Uterus (tissue), 4 donors: ENCODE data around the gene METTL1. TPM values are rescaled to one million over a fixed set of nuclear protein-coding genes. Genes with fewer than 3 reads are reported as not detected.
A peak's percentile ranks its signal among the peaks of the same experiment; 100 is the strongest.

Source experiments
- DNase-seq, 2 donors: peaks; one replicate each; pipeline ENCODE4 v3.0.0-alpha.2; 2019 to 2020
- H3K27ac ChIP-seq, 2 donors: fragments of 200-600 bp; sonication (generic); 1 replicate in 1 of 2; 2 replicates in 1 of 2; pipeline ENCODE4 v1.5.1; 2016 to 2018
- H3K27me3 ChIP-seq, 2 donors: fragments of 200-600 bp; sonication (generic); one replicate each; pipeline ENCODE4 v1.5.1; 2018 to 2019; ENCODE audit warnings: control low read depth in 1 of 2
- H3K36me3 ChIP-seq, 2 donors: fragments of 200-600 bp; sonication (generic); one replicate each; pipeline ENCODE4 v1.5.1; 2019; ENCODE audit warnings: control low read depth in 1 of 2
- H3K4me1 ChIP-seq, 2 donors: fragments of 200-600 bp; sonication (generic); one replicate each; pipeline ENCODE4 v1.5.1; 2018 to 2019; ENCODE audit warnings: control low read depth in 1 of 2
- H3K4me3 ChIP-seq, 2 donors: fragments of 200-600 bp; sonication (generic); 1 replicate in 1 of 2; 2 replicates in 1 of 2; pipeline ENCODE4 v1.5.1; 2018 to 2019; ENCODE audit warnings: mild to moderate bottlenecking in 1 of 2
- H3K9me3 ChIP-seq, 2 donors: fragments of 200-600 bp; sonication (generic); one replicate each; pipeline ENCODE4 v1.5.1; 2019; ENCODE audit warnings: control low read depth in 1 of 2
- CTCF ChIP-seq, 4 experiments: fragments of 200-600 bp in 2 of 4; fragments of 450-650 bp in 2 of 4; sonication (generic) in 2 of 4; IDR thresholded peaks; one replicate each; pipeline ENCODE4 v1.5.1; 2016 to 2019; ENCODE audit warnings: antibody characterized with exemption in 4 of 4, mild to moderate bottlenecking in 2 of 4, moderate library complexity in 1 of 4
- POLR2A ChIP-seq, 2 donors: fragments of 450-650 bp; IDR thresholded peaks; one replicate each; pipeline ENCODE4 v1.6.1; 2016; ENCODE audit warnings: antibody characterized with exemption in 2 of 2, mild to moderate bottlenecking in 1 of 2, moderate library complexity in 1 of 2
- intact Hi-C: fragments of 100-400 bp; cut with DNase I; formaldehyde crosslinking; loops from one replicate; pipeline ENCODE4 v1.15.1; 2023; ENCODE audit warnings: low total_unique reads
- total RNA-seq, 4 donors: library from RNA; depleted of rRNA in 3 of 4; stranded (reverse); fragments of >200 nt in 3 of 4; gene quantifications; one replicate each; pipeline versions ENCODE4 v1.1.0 to v1.2.4, GENCODE V29; 2014 to 2023
- donor health status: DM: yes; HTN: yes; CAD: no.

METTL1 gene
- total RNA-seq, 4 donors from 2014 or later: 5.1 to 22.4 (median 18.0) TPM

DNA sequence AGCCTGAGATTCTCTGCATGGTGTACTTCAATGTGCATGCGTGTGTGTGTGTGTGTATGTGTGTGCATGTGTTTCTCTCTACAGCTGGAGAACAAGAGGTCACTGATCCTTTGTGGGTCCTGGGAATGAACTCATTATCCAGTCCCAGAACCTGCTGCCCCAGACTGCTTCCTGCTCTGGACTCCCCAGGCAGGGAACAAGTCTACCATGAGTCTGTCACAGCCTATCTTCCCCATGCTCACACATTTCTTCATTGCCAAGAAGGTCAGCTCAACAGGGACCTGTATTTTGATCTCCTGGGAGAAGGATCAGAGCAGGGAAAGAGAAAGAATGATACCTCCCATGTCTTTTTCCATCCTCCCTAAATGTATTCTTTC, 30.5 kb downstream of the METTL1 start:
- no peak overlapping the region for H3K4me3 ChIP-seq
- H3K4me1 ChIP-seq: peaks cover 0 to 21% of the 10 kb centered on the region in 2 donors
- H3K27ac ChIP-seq: no peak overlapping the region
- DNase-seq: no peak
- no peak for TF ChIP-seq POLR2A (IDR thresholded peaks at IDR 0.05)
- TF ChIP-seq CTCF (IDR thresholded peaks at IDR 0.05): no peak
- H3K27me3 ChIP-seq: peaks cover 18 to 24% of the 10 kb centered on the region in 2 donors
- no peaks in the 10 kb centered on the region for H3K9me3 ChIP-seq
- intact Hi-C loops: no loop called here
- H3K36me3 ChIP-seq: no peaks in the 10 kb centered on the region

DNA sequence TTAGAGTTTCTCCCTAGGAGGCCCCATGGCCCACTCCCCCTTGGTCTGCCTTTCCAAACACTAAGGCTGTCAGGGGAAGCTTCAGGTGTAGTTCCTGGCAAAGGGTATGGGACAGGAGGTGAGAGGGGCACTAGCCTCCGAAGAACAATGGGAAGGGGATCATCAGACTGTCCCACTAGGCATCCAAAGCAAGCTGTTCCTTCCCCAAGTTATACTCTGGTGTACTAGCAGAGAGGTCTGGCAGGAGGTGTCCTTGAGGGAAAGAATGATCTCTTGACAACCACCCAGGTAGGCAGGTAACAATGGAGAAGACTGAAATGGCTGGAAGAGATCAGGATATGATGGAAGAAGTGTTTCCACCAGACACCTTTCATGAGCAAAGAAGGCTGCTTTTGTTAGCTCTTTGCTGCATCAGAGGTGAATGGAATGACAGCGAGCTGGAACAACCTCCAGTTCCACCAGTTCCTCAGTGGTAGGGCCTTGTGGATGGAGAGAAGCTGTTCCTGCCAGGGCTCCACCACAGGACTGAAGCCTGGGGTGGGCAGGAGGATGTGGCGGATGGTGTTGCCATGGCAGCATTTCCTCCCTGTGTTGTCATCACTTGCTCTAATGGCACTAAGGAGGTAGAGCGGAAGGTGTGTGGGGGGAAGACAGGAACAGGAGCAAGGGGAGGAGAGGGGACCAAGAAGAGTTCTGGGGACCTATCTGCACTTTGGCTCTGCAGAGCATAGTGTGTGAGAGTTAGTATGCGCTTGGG, 31.1 kb downstream of the METTL1 start:
- DNase-seq: no peak
- TF ChIP-seq CTCF (IDR thresholded peaks at IDR 0.05): no peak
- no peak for TF ChIP-seq POLR2A (IDR thresholded peaks at IDR 0.05)
- Histone ChIP-seq H3K27ac (no peak overlapping the region), H3K27me3 (peaks cover 18 to 26% of the 10 kb centered on the region in 2 donors), H3K4me3 (no peak overlapping the region), H3K9me3 (no peaks in the 10 kb centered on the region), H3K4me1 (peaks cover 0 to 27% of the 10 kb centered on the region in 2 donors), H3K36me3 (no peaks in the 10 kb centered on the region)
- intact Hi-C loops: no loop called here

DNA sequence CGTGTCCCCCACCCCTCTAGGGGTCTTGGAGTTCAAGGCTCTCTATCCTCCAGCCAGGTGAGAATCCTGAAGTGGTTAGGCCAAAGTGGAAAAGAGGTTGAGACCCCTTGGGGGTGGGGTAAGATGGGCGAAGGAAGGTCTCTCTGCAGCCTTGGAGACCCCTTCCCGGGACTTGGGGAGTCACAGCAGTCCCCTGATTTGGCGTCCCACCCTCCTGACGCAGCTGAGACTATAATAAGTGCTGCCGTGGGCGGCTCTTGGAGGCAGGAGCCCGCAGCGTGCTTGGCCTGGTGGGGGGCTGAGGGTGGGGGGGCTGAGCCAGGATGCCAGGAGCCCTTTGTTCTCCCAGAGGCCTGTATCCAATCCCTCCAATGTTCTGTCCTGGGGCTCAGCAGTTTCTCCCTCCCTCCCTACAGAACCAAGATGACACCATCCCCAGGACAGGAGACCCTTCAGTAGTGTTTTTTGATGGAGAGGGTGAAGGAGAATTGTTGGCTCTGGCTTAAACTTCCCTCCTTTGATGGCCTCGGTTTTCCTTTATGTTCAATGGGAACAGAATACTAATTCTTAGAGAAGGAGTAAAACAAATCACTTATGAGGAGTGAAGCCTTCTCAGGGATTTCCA, 31.9 kb downstream of the METTL1 start:
- Histone ChIP-seq H3K27ac (no peak overlapping the region), H3K27me3 (peaks cover 18 to 26% of the 10 kb centered on the region in 2 donors), H3K4me3 (no peak overlapping the region), H3K9me3 (no peaks in the 10 kb centered on the region), H3K36me3 (no peaks in the 10 kb centered on the region), H3K4me1 (peaks cover 0 to 29% of the 10 kb centered on the region in 2 donors)
- no peak for TF ChIP-seq CTCF (IDR thresholded peaks at IDR 0.05)
- no peak for TF ChIP-seq POLR2A (IDR thresholded peaks at IDR 0.05)
- DNase-seq: no peak
- intact Hi-C loops: no loop called here

DNA sequence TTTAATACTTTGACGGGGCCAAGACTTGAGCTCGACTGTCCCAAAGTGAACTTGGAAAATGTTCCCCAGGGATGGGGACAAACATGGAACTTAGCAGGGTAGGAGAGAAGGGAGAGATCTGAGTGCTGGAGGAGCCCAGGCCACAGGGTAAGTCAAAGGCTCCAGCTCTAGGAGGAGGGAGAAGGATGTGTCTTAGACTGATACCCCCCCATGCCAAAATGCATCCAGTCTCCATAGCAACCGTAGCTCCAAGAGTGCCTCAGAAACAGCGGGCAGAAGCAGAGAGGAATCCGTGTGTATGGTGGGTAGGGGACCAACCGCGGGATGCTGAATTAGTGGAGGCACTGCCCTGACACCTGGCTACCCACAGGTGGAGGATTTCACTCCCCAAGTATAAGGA, 32.5 kb downstream of the METTL1 start:
- Histone ChIP-seq H3K4me1 (peaks cover 0 to 29% of the 10 kb centered on the region in 2 donors), H3K27ac (no peak overlapping the region), H3K36me3 (no peaks in the 10 kb centered on the region), H3K27me3 (peaks cover 18 to 29% of the 10 kb centered on the region in 2 donors), H3K4me3 (no peak overlapping the region), H3K9me3 (no peaks in the 10 kb centered on the region)
- intact Hi-C loops: no loop called here
- no peak for DNase-seq
- TF ChIP-seq CTCF (IDR thresholded peaks at IDR 0.05) (no peak), POLR2A (IDR thresholded peaks at IDR 0.05) (no peak)

- Histone ChIP-seq H3K27me3 (peaks cover 18 to 29% of the 10 kb centered on the region in 2 donors), H3K4me1 (peaks cover 0 to 29% of the 10 kb centered on the region in 2 donors), H3K36me3 (no peaks in the 10 kb centered on the region), H3K4me3 (peak within 1 kb of the TSS in 1 of 2 donors; percentile 30), H3K9me3 (no peaks in the 10 kb centered on the region), H3K27ac (no peak within 1 kb of the TSS)
- DNase-seq: no peak
- no peak for TF ChIP-seq POLR2A (IDR thresholded peaks at IDR 0.05)
- no peak for TF ChIP-seq CTCF (IDR thresholded peaks at IDR 0.05)
- intact Hi-C loops: no loop called here
Measured at GRCh38 chr12:57738661-57739237, 33.2 kb downstream of the METTL1 start, which contains the start of gene AGAP2. AGAP2 (minus strand) TSS chr12:57738742; CDS start chr12:57738246, 496 bp downstream.
